HCT116 (cell line): ENCODE results near the gene KPRP. TPM values are rescaled to one million over a fixed set of nuclear protein-coding genes. Genes with fewer than 3 reads are reported as not detected.

Experiments used
- ATAC-seq: fragments of 200-7000 bp; cut with Tn5 transposase; 2 replicates; pipeline ENCODE4 v1.9.1; 2020; ENCODE audit warnings: mild to moderate bottlenecking, moderate library complexity
- BruUV-seq: library from RNA; stranded (reverse); fragments of 400-500 nt; replicated peaks from 2 replicates; lab custom pipeline; 2021; lab: Mats Ljungman, UMichigan
- CTCF ChIA-PET: fragments of 300-600 bp; sonication (Branson Sonifier 250); formaldehyde crosslinking; loops from one replicate; lab custom pipeline; 2021; ENCODE audit warnings: antibody characterized with exemption; lab: Charles Lee
- POLR2A ChIA-PET: fragments of 300-600, 350-600 bp; sonication (Branson Sonifier 250); formaldehyde crosslinking; loops from one replicate; lab custom pipeline; 2021; ENCODE audit warnings: antibody characterized with exemption; lab: Charles Lee
- RAD21 ChIA-PET, 2 experiments: fragments of 300-600 bp; sonication (Branson Sonifier 250); formaldehyde crosslinking; loops; one replicate each; lab custom pipeline; 2023; ENCODE audit warnings: low total read pairs in 2 of 2; ENCODE audit not compliant: uncharacterized antibody in 2 of 2, unreplicated experiment in 2 of 2, low non-redundant PET in 1 of 2; lab: Charles Lee
- DNase-seq: peaks from one replicate; pipeline ENCODE4 v3.0.0-alpha.2; 2010; ENCODE audit warnings: low read depth, low spot score
- H2AFZ ChIP-seq: fragments of 200-600 bp; shearing (Covaris generic), sonication (generic); 2 replicates; pipeline ENCODE4 v1.6.1; 2017; ENCODE audit warnings: low read depth, mixed run types, mixed read lengths, antibody characterized with exemption, low read length; ENCODE audit not compliant: poor library complexity, severe bottlenecking
- H3K27ac ChIP-seq: 2 replicates; pipeline ENCODE4 v1.5.1; 2012; ENCODE audit warnings: low read depth, low read length
- H3K27me3 ChIP-seq: fragments of 200-600 bp; sonication (generic); 2 replicates; pipeline ENCODE4 v1.6.1; 2016; ENCODE audit warnings: mixed run types, low read length, mixed read lengths; ENCODE audit not compliant: insufficient read depth
- H3K36me3 ChIP-seq, 2 experiments: fragments of 200-500 bp in 1 of 2; fragments of 200-600 bp in 1 of 2; sonication (Bioruptor generic) in 1 of 2; sonication (generic) in 1 of 2; 2 replicates each; pipeline versions ENCODE4 v1.5.1 to v1.6.1; 2014 to 2016; ENCODE audit warnings: low read length in 2 of 2, inconsistent platforms in 1 of 2, mixed read lengths in 1 of 2, mixed run types in 1 of 2; ENCODE audit not compliant: insufficient read depth in 2 of 2, control insufficient read depth in 1 of 2
- H3K4me1 ChIP-seq, 2 experiments: fragments of 200-600 bp in 1 of 2; sonication (generic) in 1 of 2; 2 replicates each; pipeline versions ENCODE4 v1.5.1 to v1.6.1; 2012 to 2017; ENCODE audit warnings: low read length in 2 of 2, inconsistent platforms in 1 of 2, mild to moderate bottlenecking in 1 of 2, mixed read lengths in 1 of 2, mixed run types in 1 of 2, moderate library complexity in 1 of 2; ENCODE audit not compliant: insufficient read depth in 2 of 2, control insufficient read depth in 1 of 2
- H3K4me2 ChIP-seq: fragments of 200-600 bp; sonication (generic); 2 replicates; pipeline ENCODE4 v1.6.1; 2017; ENCODE audit warnings: mixed run types, low read length, mixed read lengths
- H3K4me3 ChIP-seq, 2 experiments: fragments of 200-600 bp in 1 of 2; sonication (generic) in 1 of 2; replicated peaks in 1 of 2; 2 replicates each; pipeline ENCODE4 v1.5.1; 2011 to 2016; ENCODE audit warnings: low read length in 2 of 2, control low read depth in 1 of 2, low read depth in 1 of 2, mild to moderate bottlenecking in 1 of 2, mixed read lengths in 1 of 2, mixed run types in 1 of 2
- H3K79me2 ChIP-seq: fragments of 200-600 bp; sonication (generic); 2 replicates; pipeline ENCODE4 v1.6.1; 2017; ENCODE audit warnings: mild to moderate bottlenecking, mixed run types, low read length, moderate library complexity, mixed read lengths; ENCODE audit not compliant: insufficient read depth
- H3K9ac ChIP-seq: fragments of 200-600 bp; sonication (generic); 2 replicates; pipeline ENCODE4 v1.6.1; 2016; ENCODE audit warnings: low read length, mixed read lengths
- H3K9me2 ChIP-seq: fragments of 200-600 bp; sonication (generic), shearing (Covaris generic); 2 replicates; pipeline ENCODE4 v1.6.1; 2017; ENCODE audit warnings: mixed run types, mild to moderate bottlenecking, moderate library complexity; ENCODE audit not compliant: insufficient read depth
- H3K9me3 ChIP-seq, 2 experiments: fragments of 200-500 bp in 1 of 2; fragments of 200-600 bp in 1 of 2; sonication (Bioruptor generic) in 1 of 2; sonication (generic) in 1 of 2; 2 replicates each; pipeline ENCODE4 v1.6.1; 2014 to 2017; ENCODE audit warnings: low read length in 2 of 2, mixed read lengths in 2 of 2, inconsistent platforms in 1 of 2, low read depth in 1 of 2, mild to moderate bottlenecking in 1 of 2, mixed run types in 1 of 2, moderate library complexity in 1 of 2; ENCODE audit not compliant: control insufficient read depth in 1 of 2, insufficient read depth in 1 of 2
- H4K20me1 ChIP-seq: fragments of 200-600 bp; sonication (generic), shearing (Covaris generic); 2 replicates; pipeline ENCODE4 v1.6.1; 2017; ENCODE audit warnings: mixed run types, mild to moderate bottlenecking, moderate library complexity; ENCODE audit not compliant: insufficient read depth
- CBX3 ChIP-seq: IDR thresholded peaks from 2 replicates; pipeline ENCODE4 v1.6.1; 2012; ENCODE audit warnings: low read depth
- ELF1 ChIP-seq: IDR thresholded peaks from 2 replicates; pipeline ENCODE4 v1.6.1; 2012; ENCODE audit warnings: low read depth, borderline replicate concordance
- EZH2 ChIP-seq: fragments of 200-600 bp; sonication (generic); IDR thresholded peaks from 2 replicates; pipeline ENCODE4 v1.6.1; 2017; ENCODE audit warnings: antibody characterized with exemption, mixed run types
- EZH2phosphoT487 ChIP-seq: fragments of 200-600 bp; IDR thresholded peaks from 2 replicates; pipeline ENCODE4 v1.6.1; 2018; ENCODE audit warnings: antibody characterized with exemption, borderline replicate concordance
- FOSL1 ChIP-seq: IDR thresholded peaks from 2 replicates; pipeline ENCODE4 v1.6.1; 2012; ENCODE audit warnings: low read depth
- JUND ChIP-seq: IDR thresholded peaks from 2 replicates; pipeline ENCODE4 v1.6.1; 2012
- POLR2A ChIP-seq: IDR thresholded peaks from 2 replicates; pipeline ENCODE4 v1.7.0; 2011; ENCODE audit warnings: borderline replicate concordance; ENCODE audit not compliant: insufficient read depth, insufficient read length; ENCODE audit errors: extremely low read depth
- POLR2AphosphoS5 ChIP-seq: IDR thresholded peaks from 2 replicates; pipeline ENCODE4 v1.6.1; 2011; ENCODE audit warnings: mild to moderate bottlenecking, low read depth, low read length, moderate library complexity
- RAD21 ChIP-seq: IDR thresholded peaks from 2 replicates; pipeline ENCODE4 v1.6.1; 2012; ENCODE audit warnings: low read depth, mild to moderate bottlenecking
- SIN3A ChIP-seq: IDR thresholded peaks from 2 replicates; pipeline ENCODE4 v1.6.1; 2012; ENCODE audit warnings: low read depth
- SP1 ChIP-seq: IDR thresholded peaks from 2 replicates; pipeline ENCODE4 v1.6.1; 2012; ENCODE audit warnings: low read depth
- SRF ChIP-seq: IDR thresholded peaks from 2 replicates; pipeline ENCODE4 v1.6.1; 2012; ENCODE audit warnings: low read depth
- TCF7L2 ChIP-seq: IDR thresholded peaks from 2 replicates; pipeline ENCODE4 v1.7.0; 2011; ENCODE audit warnings: borderline replicate concordance, inconsistent platforms; ENCODE audit not compliant: insufficient read depth, insufficient read length; ENCODE audit errors: extremely low read depth
- YY1 ChIP-seq: IDR thresholded peaks from 2 replicates; pipeline ENCODE4 v1.6.1; 2011; ENCODE audit warnings: low read length, low read depth, moderate library complexity, mild to moderate bottlenecking; ENCODE audit not compliant: insufficient replicate concordance; ENCODE audit errors: extremely low read depth
- ZNF274 ChIP-seq: fragments of 200-500 bp; sonication (Bioruptor generic); IDR thresholded peaks from 2 replicates; pipeline ENCODE4 v1.6.1; 2014; ENCODE audit warnings: mild to moderate bottlenecking, low read depth, low read length, inconsistent platforms
- intact Hi-C: fragments of 100-400 bp; cut with micrococcal nuclease; formaldehyde crosslinking; loops from 2 replicates; pipeline ENCODE4 v1.10.0; 2022
- total RNA-seq: library from RNA; stranded (reverse); gene quantifications from one replicate; pipeline ENCODE4 v1.2.1, GENCODE V29; 2021; ENCODE audit not compliant: unreplicated experiment
- TF ChIP-seq, protein P1 (sequence below), 3 experiments: fragments of 200-600 bp in 1 of 3; sonication (generic) in 1 of 3; IDR thresholded peaks in 2 of 3; conservative IDR thresholded peaks in 1 of 3; 2 replicates each; pipeline ENCODE4 v1.5.1; 2012 to 2017; ENCODE audit warnings: low read depth in 2 of 3, low read length in 2 of 3, antibody characterized with exemption in 1 of 3, borderline replicate concordance in 1 of 3, control low read depth in 1 of 3, mild to moderate bottlenecking in 1 of 3, mixed read lengths in 1 of 3, mixed run types in 1 of 3, moderate library complexity in 1 of 3; ENCODE audit not compliant: insufficient read depth in 1 of 3
- TF ChIP-seq, protein P2 (sequence below): IDR thresholded peaks from 2 replicates; pipeline ENCODE4 v1.6.1; 2012
- TF ChIP-seq, protein P3 (sequence below): IDR thresholded peaks from 2 replicates; pipeline ENCODE4 v1.6.1; 2012
- TF ChIP-seq, protein P4 (sequence below): IDR thresholded peaks from 2 replicates; pipeline ENCODE4 v1.6.1; 2012; ENCODE audit warnings: low read depth

Gene KPRP
- total RNA-seq, 1 experiment from 2014 or later, result not detected

DNA sequence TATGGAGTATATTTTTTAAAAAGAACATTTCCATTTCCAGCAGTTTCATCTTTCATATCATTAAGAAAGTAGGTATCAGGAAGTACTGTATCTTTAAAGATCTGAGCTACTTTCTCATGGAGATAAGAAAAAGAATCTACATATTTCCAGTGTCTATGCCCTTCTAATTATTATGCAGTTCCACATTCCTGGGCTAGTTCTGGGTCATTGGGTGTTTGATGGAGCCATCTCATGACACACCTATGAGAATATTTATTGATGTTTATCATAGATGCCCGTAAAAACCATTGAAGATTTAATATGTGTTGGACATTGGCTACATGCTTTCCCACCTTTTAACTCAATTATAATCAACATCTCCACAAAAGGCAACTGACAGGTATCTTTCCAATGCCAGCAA lies 28.8 kb upstream of the KPRP start:
- BruUV-seq, result no TSS peak
- DNase-seq, result no peak
- no peaks in the 10 kb centered on the region for H3K36me3 ChIP-seq
- H3K9me3 ChIP-seq, result no peaks in the 10 kb centered on the region
- H3K27ac ChIP-seq, result no peak overlapping the region
- no peaks in the 10 kb centered on the region for H3K4me1 ChIP-seq
- H3K27me3 ChIP-seq, result peaks cover 34% of the 10 kb centered on the region
- no peaks in the 10 kb centered on the region for H3K9me2 ChIP-seq
- ChIA-PET POLR2A (no interaction called here), CTCF (no interaction called here), RAD21 (no interaction called here)
- no peak overlapping the region for H3K9ac ChIP-seq
- no peak for TF ChIP-seq POLR2AphosphoS5
- TF ChIP-seq YY1, result no peak
- TF ChIP-seq ELF1, result no peak
- TF ChIP-seq EZH2phosphoT487, result no peak
- TF ChIP-seq TCF7L2, result no peak
- TF ChIP-seq POLR2A, result no peak
- no peak for TF ChIP-seq CBX3
- TF ChIP-seq SRF, result no peak
- TF ChIP-seq FOSL1, result no peak
- TF ChIP-seq, protein P1, sequence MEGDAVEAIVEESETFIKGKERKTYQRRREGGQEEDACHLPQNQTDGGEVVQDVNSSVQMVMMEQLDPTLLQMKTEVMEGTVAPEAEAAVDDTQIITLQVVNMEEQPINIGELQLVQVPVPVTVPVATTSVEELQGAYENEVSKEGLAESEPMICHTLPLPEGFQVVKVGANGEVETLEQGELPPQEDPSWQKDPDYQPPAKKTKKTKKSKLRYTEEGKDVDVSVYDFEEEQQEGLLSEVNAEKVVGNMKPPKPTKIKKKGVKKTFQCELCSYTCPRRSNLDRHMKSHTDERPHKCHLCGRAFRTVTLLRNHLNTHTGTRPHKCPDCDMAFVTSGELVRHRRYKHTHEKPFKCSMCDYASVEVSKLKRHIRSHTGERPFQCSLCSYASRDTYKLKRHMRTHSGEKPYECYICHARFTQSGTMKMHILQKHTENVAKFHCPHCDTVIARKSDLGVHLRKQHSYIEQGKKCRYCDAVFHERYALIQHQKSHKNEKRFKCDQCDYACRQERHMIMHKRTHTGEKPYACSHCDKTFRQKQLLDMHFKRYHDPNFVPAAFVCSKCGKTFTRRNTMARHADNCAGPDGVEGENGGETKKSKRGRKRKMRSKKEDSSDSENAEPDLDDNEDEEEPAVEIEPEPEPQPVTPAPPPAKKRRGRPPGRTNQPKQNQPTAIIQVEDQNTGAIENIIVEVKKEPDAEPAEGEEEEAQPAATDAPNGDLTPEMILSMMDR (IDR thresholded peaks at IDR 0.05 in 2 of 3, conservative IDR thresholded peaks at IDR 0.05 in 1 of 3; ENCODE audit: borderline replicate concordance in 1 of 3, insufficient read depth in 1 of 3, low read depth in 2 of 3, low read length in 2 of 3), result no peak
- TF ChIP-seq, protein P2, sequence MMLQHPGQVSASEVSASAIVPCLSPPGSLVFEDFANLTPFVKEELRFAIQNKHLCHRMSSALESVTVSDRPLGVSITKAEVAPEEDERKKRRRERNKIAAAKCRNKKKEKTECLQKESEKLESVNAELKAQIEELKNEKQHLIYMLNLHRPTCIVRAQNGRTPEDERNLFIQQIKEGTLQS, result no peak
- no peak for TF ChIP-seq SIN3A
- TF ChIP-seq JUND, result no peak
- TF ChIP-seq, protein P3, sequence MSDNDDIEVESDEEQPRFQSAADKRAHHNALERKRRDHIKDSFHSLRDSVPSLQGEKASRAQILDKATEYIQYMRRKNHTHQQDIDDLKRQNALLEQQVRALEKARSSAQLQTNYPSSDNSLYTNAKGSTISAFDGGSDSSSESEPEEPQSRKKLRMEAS, result no peak
- no peak for TF ChIP-seq ZNF274
- no peak for TF ChIP-seq EZH2
- TF ChIP-seq, protein P4, sequence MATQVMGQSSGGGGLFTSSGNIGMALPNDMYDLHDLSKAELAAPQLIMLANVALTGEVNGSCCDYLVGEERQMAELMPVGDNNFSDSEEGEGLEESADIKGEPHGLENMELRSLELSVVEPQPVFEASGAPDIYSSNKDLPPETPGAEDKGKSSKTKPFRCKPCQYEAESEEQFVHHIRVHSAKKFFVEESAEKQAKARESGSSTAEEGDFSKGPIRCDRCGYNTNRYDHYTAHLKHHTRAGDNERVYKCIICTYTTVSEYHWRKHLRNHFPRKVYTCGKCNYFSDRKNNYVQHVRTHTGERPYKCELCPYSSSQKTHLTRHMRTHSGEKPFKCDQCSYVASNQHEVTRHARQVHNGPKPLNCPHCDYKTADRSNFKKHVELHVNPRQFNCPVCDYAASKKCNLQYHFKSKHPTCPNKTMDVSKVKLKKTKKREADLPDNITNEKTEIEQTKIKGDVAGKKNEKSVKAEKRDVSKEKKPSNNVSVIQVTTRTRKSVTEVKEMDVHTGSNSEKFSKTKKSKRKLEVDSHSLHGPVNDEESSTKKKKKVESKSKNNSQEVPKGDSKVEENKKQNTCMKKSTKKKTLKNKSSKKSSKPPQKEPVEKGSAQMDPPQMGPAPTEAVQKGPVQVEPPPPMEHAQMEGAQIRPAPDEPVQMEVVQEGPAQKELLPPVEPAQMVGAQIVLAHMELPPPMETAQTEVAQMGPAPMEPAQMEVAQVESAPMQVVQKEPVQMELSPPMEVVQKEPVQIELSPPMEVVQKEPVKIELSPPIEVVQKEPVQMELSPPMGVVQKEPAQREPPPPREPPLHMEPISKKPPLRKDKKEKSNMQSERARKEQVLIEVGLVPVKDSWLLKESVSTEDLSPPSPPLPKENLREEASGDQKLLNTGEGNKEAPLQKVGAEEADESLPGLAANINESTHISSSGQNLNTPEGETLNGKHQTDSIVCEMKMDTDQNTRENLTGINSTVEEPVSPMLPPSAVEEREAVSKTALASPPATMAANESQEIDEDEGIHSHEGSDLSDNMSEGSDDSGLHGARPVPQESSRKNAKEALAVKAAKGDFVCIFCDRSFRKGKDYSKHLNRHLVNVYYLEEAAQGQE, result no peak
- TF ChIP-seq RAD21, result no peak
- TF ChIP-seq SP1, result no peak
- H4K20me1 ChIP-seq, result no peaks in the 10 kb centered on the region
- H3K4me3 ChIP-seq, result no peak overlapping the region
- no peak overlapping the region for H3K4me2 ChIP-seq
- no peaks in the 10 kb centered on the region for H3K79me2 ChIP-seq
- no peak overlapping the region for H2AFZ ChIP-seq
- ATAC-seq, result no peak
- intact Hi-C loops, result no loop called here
